Neutrophil (primary cell): ENCODE data around the gene FBF1.
"Not testable (repeated sequence)": the region's sequence is repeated elsewhere in the genome, so short reads cannot be mapped to it uniquely, and the experiment has no call there.

Source experiments
- H3K27ac ChIP-seq: fragments of 200-600 bp; sonication (generic); 2 replicates; pipeline ENCODE4 v1.5.1; 2016; ENCODE audit warnings: mild to moderate bottlenecking, moderate library complexity
- H3K27me3 ChIP-seq: fragments of 200-600 bp; sonication (generic); 2 replicates; pipeline ENCODE4 v1.6.0; 2016; ENCODE audit warnings: mild to moderate bottlenecking
- H3K36me3 ChIP-seq: fragments of 200-600 bp; sonication (generic); 2 replicates; pipeline ENCODE4 v1.5.1; 2017
- H3K4me1 ChIP-seq, 2 experiments: fragments of 200-600 bp in 1 of 2; sonication (generic) in 1 of 2; 1 replicate in 1 of 2; 2 replicates in 1 of 2; pipeline versions ENCODE4 v1.5.1 to v1.6.1; 2013 to 2016; ENCODE audit warnings: low read depth in 1 of 2, low read length in 1 of 2, mild to moderate bottlenecking in 1 of 2, moderate library complexity in 1 of 2; ENCODE audit not compliant: control insufficient read depth in 1 of 2, insufficient read depth in 1 of 2
- H3K4me3 ChIP-seq, 2 experiments: fragments of 200-600 bp in 1 of 2; sonication (generic) in 1 of 2; 1 replicate in 1 of 2; 2 replicates in 1 of 2; pipeline ENCODE4 v1.5.1; 2013 to 2016; ENCODE audit warnings: low read depth in 1 of 2, low read length in 1 of 2, mild to moderate bottlenecking in 1 of 2, moderate library complexity in 1 of 2
- H3K9me3 ChIP-seq: fragments of 200-600 bp; sonication (generic); 2 replicates; pipeline ENCODE4 v1.5.1; 2016
- CTCF ChIP-seq: fragments of 200-600 bp; sonication (generic); IDR thresholded peaks from 2 replicates; pipeline ENCODE4 v1.5.1; 2016; ENCODE audit warnings: antibody characterized with exemption

The FBF1 gene

GRCh38 chr17:75872434-75873351 is 68.1 kb downstream of the FBF1 start:
- H3K27ac ChIP-seq = no peak overlapping the region
- H3K27me3 ChIP-seq = peaks cover 41% of the 10 kb centered on the region
- no peak for TF ChIP-seq CTCF
- H3K36me3 ChIP-seq = no peaks in the 10 kb centered on the region
- H3K4me1 ChIP-seq = peaks cover 20 to 24% of the 10 kb centered on the region in 2 experiments
- no peak overlapping the region for H3K4me3 ChIP-seq
- no peaks in the 10 kb centered on the region for H3K9me3 ChIP-seq

GRCh38 chr17:75870228-75870627 is 70.6 kb downstream of the FBF1 start:
- peaks cover 16% of the 10 kb centered on the region for H3K27me3 ChIP-seq
- H3K4me3 ChIP-seq, H3K27ac ChIP-seq, H3K36me3 ChIP-seq, H3K4me1 ChIP-seq, H3K9me3 ChIP-seq: not testable (repeated sequence)

- H3K4me3 ChIP-seq = no peak overlapping the region
- H3K4me1 ChIP-seq = peaks cover 3% of the 10 kb centered on the region in 2 experiments
- peaks cover 9% of the 10 kb centered on the region for H3K27me3 ChIP-seq
- TF ChIP-seq CTCF = no peak
- no peaks in the 10 kb centered on the region for H3K9me3 ChIP-seq
- H3K27ac ChIP-seq = no peak overlapping the region
- no peaks in the 10 kb centered on the region for H3K36me3 ChIP-seq
Measured at GRCh38 chr17:75869282-75870141, 71.3 kb downstream of the FBF1 start.

- not testable (repeated sequence) for H3K27ac ChIP-seq, H3K9me3 ChIP-seq, H3K27me3 ChIP-seq, H3K4me3 ChIP-seq, H3K36me3 ChIP-seq
- H3K4me1 ChIP-seq = peaks cover 10% of the 10 kb centered on the region in 2 experiments
Measured at GRCh38 chr17:75868730-75869281, 72.0 kb downstream of the FBF1 start.

- not testable (repeated sequence) for H3K4me3 ChIP-seq, H3K9me3 ChIP-seq, H3K27ac ChIP-seq, H3K36me3 ChIP-seq, H3K27me3 ChIP-seq
- H3K4me1 ChIP-seq = peaks cover 28 to 33% of the 10 kb centered on the region in 2 experiments
Measured at GRCh38 chr17:75865404-75866188, 75.2 kb downstream of the FBF1 start.

GRCh38 chr17:75864887-75865286 is 76.0 kb downstream of the FBF1 start:
- not testable (repeated sequence) for H3K4me3 ChIP-seq, H3K9me3 ChIP-seq, H3K27me3 ChIP-seq, H3K36me3 ChIP-seq
- Histone ChIP-seq H3K4me1 (peaks cover 31 to 38% of the 10 kb centered on the region in 2 experiments), H3K27ac (peak overlapping the region; percentile 74)

GRCh38 chr17:75864448-75864871 is 76.4 kb downstream of the FBF1 start:
- H3K27ac ChIP-seq = peak overlapping the region; percentile 74
- peak overlapping the region in 1 of 2 experiments; percentile 32 for H3K4me3 ChIP-seq
- no peaks in the 10 kb centered on the region for H3K36me3 ChIP-seq
- no peaks in the 10 kb centered on the region for H3K27me3 ChIP-seq
- H3K9me3 ChIP-seq = no peaks in the 10 kb centered on the region
- H3K4me1 ChIP-seq = peaks cover 35 to 42% of the 10 kb centered on the region in 2 experiments
- TF ChIP-seq CTCF = no peak
